NAMALWA (cell line): Measurements from ENCODE around the gene MOBP.
"Not testable (repeated sequence)": the region's sequence is repeated elsewhere in the genome, so short reads cannot be mapped to it uniquely, and the experiment has no call there.

ENCODE experiments used
- DNase-seq: peaks from one replicate; pipeline ENCODE4 v3.0.0-alpha.2; 2015; ENCODE audit warnings: low spot score

Gene MOBP, protein sequence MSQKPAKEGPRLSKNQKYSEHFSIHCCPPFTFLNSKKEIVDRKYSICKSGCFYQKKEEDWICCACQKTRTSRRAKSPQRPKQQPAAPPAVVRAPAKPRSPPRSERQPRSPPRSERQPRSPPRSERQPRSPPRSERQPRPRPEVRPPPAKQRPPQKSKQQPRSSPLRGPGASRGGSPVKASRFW

GRCh38 chr3:39467394-39468107, at the start of gene MOBP:
MOBP (plus strand) TSS chr3:39467680; CDS start chr3:39502070, 34,390 bp downstream.
- no peak for DNase-seq

DNA sequence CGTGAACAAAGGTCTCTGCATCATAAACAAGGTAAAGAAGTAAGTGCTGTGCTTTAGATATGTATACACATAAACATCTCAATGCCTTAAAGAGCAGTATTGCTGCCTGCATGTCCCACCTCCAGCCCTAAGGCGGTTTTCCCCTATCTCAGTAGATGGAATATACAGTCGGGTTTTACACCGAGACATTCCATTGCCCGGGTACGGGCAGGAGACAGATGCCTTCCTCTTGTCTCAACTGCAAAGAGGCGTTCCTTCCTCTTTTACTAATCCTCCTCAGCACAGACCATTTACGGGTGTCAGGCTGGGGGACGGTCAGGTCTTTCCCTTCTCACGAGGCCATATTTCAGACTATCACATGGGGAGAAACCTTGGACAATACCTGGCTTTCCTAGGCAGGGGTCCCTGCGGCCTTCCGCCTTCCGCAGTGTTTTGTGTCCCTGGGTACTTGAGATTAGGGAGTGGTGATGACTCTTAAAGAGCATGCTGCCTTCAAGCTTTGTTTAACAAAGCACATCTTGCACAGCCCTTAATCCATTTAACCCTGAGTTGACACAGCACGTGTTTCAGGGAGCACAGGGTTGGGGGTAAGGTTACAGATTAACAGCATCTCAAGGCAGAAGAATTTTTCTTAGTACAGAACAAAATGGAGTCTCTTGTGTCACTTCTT, 48.8 kb upstream of the MOBP start:
- DNase-seq, result not testable (repeated sequence)

DNA sequence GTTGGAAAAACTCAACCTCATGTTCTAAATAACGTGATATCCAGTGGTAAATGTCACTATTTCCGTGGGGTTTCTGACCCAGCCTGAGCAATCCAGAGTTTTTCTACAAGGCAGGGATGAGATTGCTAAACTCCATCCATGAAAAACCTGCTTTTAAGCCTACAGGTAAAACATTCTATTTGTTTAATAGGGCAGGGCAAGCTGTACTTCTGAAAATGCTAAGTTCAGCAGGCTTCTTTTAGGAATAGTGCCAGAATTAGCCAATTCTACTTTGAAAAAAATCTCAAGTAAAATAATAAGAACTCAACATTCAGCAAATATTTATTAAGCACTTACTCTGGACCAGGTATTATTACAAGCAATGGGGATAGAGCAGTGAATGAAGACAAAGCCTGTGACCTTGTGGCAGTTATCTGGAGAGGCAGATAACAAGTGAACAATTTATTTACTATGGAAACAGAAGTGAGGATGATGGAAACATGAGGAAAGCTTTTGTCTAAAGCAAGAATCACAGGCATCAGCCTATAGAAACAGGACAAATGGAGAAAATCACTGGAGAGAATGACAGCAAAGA, 47.7 kb upstream of the MOBP start:
- no peak for DNase-seq

- no peak for DNase-seq
Observed at GRCh38 chr3:39420543-39420942, 46.9 kb upstream of the MOBP start.

DNA sequence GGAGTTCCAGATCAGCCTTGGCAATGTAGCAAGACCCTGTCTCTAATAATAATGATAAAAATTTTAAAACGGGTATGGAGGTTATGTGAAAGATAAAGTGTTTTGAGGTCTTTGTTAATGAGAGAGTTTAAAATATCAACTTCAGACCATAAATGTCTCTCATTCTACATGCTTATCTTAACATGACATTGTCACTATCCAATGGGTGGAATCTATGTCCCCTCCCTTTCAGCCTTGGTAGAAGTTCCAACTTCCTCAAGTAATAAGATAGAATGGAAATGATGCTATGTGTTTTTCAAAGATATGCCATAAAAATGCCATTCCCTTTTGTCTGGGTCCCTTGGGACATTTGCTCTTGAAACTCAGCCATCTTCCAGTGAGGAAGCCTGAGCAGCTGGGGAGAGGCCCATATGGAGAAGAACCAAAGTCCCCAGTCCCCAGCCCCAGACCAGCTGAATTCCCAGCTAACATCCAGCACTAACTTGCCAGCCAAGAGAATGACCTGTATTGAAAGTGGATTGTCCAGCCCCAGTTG, 44.0 kb upstream of the MOBP start:
- no peak for DNase-seq

DNA sequence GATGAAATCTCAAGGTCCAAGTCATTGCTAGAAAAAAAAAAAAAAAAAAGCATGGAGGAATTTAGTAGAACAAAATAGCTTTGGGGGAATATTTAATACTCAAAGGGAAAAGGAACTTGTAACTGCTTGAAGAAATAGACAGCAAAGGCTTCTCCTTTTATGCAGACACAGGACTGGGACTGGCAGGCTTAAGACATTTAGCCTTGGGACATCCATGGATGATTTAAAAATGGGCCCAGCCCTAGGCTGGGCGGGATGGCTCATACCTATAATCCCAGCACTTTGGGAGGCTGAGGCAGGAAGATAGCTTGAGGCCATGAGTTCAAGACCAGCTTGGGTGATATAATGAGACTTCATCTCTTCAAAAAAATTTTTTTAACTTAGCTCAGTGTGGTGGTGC, 41.2 kb upstream of the MOBP start:
- DNase-seq, result no peak

GRCh38 chr3:39427506-39427905, 40.0 kb upstream of the MOBP start:
- no peak for DNase-seq

- no peak for DNase-seq
Observed at GRCh38 chr3:39428745-39429201, 38.7 kb upstream of the MOBP start.

GRCh38 chr3:39429466-39429865, 38.0 kb upstream of the MOBP start:
- no peak for DNase-seq

- DNase-seq, result no peak
Observed at GRCh38 chr3:39432342-39432741, 35.1 kb upstream of the MOBP start.

DNA sequence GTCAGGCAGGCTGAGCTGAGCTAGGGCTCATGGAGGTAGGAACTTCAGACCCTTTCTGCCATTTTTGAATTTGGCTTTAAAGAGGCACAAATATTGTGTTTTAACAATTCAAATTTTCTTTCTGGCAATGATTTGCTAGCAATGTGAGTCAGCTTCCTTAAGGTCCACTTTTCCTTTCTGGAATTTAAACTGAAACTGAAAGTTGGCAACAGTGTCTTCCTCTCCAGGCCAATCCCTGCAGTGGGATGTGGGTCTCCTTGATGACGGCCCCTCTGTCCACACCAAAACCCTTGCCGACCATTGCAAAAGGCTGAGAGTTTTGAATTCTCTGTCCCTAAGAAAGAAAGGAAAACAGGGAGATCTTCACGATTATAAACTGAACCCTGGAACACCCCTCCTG, 33.8 kb upstream of the MOBP start:
- no peak for DNase-seq

DNA sequence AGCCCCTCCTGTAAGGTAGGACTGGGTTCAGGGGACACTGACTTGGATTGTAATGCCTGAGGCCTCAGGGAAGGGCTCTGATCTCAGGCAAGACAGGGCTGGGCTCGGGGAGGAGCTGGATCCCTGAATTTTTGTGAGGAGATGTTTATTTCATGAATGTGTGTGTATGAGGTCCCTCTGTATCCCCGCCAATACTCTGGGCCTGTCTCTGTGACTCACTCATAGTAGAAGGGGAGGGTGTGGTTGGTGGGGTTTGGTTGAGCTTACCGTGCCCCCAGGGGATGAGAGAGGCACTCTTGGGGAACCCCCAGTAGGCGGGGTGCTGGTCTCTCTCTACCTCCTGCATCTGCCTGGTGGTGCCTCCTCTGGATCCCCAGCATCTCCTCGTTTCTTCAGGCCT, 32.9 kb upstream of the MOBP start:
- no peak for DNase-seq

GRCh38 chr3:39435006-39435748, 32.3 kb upstream of the MOBP start:
- DNase-seq, result no peak

GRCh38 chr3:39438880-39439279, 28.6 kb upstream of the MOBP start:
- DNase-seq, result no peak

GRCh38 chr3:39440316-39440715, 27.2 kb upstream of the MOBP start:
- no peak for DNase-seq

GRCh38 chr3:39443530-39443929, 23.9 kb upstream of the MOBP start:
- DNase-seq, result no peak

DNA sequence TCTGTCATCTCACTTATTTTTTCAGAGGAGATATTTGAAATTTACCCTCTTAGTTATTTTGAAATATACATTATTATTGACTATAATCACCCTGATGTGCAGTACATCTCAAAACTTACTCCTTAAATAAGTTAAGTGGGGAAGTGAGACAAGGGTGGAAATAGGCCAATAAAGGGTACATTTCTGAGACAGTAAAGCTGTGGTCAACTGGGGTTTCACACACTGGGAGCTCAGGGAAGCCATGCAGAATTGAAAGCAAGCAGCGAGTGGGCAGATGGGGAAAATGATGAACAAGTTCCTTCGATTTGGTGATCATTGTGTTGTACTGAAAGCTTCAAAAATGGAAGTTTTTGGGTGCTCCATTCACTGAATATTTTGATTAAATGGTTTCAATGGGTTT, 21.6 kb upstream of the MOBP start:
- DNase-seq, result no peak

GRCh38 chr3:39446444-39446843, 21.0 kb upstream of the MOBP start:
- no peak for DNase-seq

- DNase-seq, result peak; percentile 85
Observed at GRCh38 chr3:39447637-39448483, 19.6 kb upstream of the MOBP start.

- DNase-seq, result no peak
Observed at GRCh38 chr3:39448506-39449233, 18.8 kb upstream of the MOBP start.
